ENCODE measurements around the gene RNF34. TPM values are rescaled to one million over a fixed set of nuclear protein-coding genes. Genes with fewer than 3 reads are reported as not detected.

RNF34 gene
- total RNA-seq, 1 experiment from 2014 or later: 79.5 TPM

- no TSS peak for BruUV-seq (replicated peaks)
- CTCF ChIA-PET: interaction anchor here (0.7 kb wide), 1 partner anchor 11 kb away, joined by 4 read pairs; no protein-coding TSS in a partner anchor
- no peaks in the 10 kb centered on the region for H3K27me3 Mint-ChIP-seq (ENCODE audit: unreplicated experiment)
- intact Hi-C loops (cut with micrococcal nuclease; ENCODE audit: unreplicated experiment): no loop called here
- H3K4me3 Mint-ChIP-seq (ENCODE audit: low read depth, unreplicated experiment): no peak overlapping the region
- peaks cover 93% of the 10 kb centered on the region for H3K36me3 Mint-ChIP-seq (ENCODE audit: insufficient read depth, unreplicated experiment)
- H3K9me3 Mint-ChIP-seq (ENCODE audit: low read depth, unreplicated experiment): no peaks in the 10 kb centered on the region
- no peak for TF ChIP-seq CTCF (IDR thresholded peaks at IDR 0.05; ENCODE audit: unreplicated experiment)
- no peak overlapping the region for H3K27ac Mint-ChIP-seq (ENCODE audit: unreplicated experiment)
- no peak for DNase-seq
- H3K4me1 Mint-ChIP-seq (ENCODE audit: low read depth, unreplicated experiment): no peaks in the 10 kb centered on the region
These were observed 31.0 kb downstream of the RNF34 start for GRCh38 chr12:121430833-121431415.

- Mint-ChIP-seq H3K4me3 (ENCODE audit: low read depth, unreplicated experiment) (no peak overlapping the region), H3K36me3 (ENCODE audit: insufficient read depth, unreplicated experiment) (peaks cover 73% of the 10 kb centered on the region), H3K9me3 (ENCODE audit: low read depth, unreplicated experiment) (peaks cover 7% of the 10 kb centered on the region), H3K4me1 (ENCODE audit: low read depth, unreplicated experiment) (no peaks in the 10 kb centered on the region), H3K27me3 (ENCODE audit: unreplicated experiment) (no peaks in the 10 kb centered on the region), H3K27ac (ENCODE audit: unreplicated experiment) (no peak overlapping the region)
- no peak for DNase-seq
- TF ChIP-seq CTCF (IDR thresholded peaks at IDR 0.05; ENCODE audit: unreplicated experiment): no peak
- CTCF ChIA-PET: interaction anchor here (1.6 kb wide), 1 partner anchor 10 kb away, joined by 5 read pairs; no protein-coding TSS in a partner anchor
- intact Hi-C loops (cut with micrococcal nuclease; ENCODE audit: unreplicated experiment): no loop called here
- no TSS peak for BruUV-seq (replicated peaks)
These were observed 33.0 kb downstream of the RNF34 start for GRCh38 chr12:121432740-121433480.

- no TSS peak for BruUV-seq (replicated peaks)
- intact Hi-C loops (cut with micrococcal nuclease; ENCODE audit: unreplicated experiment): no loop called here
- no peak overlapping the region for H3K4me3 Mint-ChIP-seq (ENCODE audit: low read depth, unreplicated experiment)
- H3K36me3 Mint-ChIP-seq (ENCODE audit: insufficient read depth, unreplicated experiment): peaks cover 68% of the 10 kb centered on the region
- H3K27me3 Mint-ChIP-seq (ENCODE audit: unreplicated experiment): no peaks in the 10 kb centered on the region
- no peaks in the 10 kb centered on the region for H3K4me1 Mint-ChIP-seq (ENCODE audit: low read depth, unreplicated experiment)
- no peak for DNase-seq
- no peak for TF ChIP-seq CTCF (IDR thresholded peaks at IDR 0.05; ENCODE audit: unreplicated experiment)
- peak overlapping the region; percentile 2 for H3K27ac Mint-ChIP-seq (ENCODE audit: unreplicated experiment)
- CTCF ChIA-PET: interaction anchor here (1.2 kb wide), 1 partner anchor 372 kb away, joined by 4 read pairs; no protein-coding TSS in a partner anchor
- peaks cover 7% of the 10 kb centered on the region for H3K9me3 Mint-ChIP-seq (ENCODE audit: low read depth, unreplicated experiment)
These were observed 36.8 kb downstream of the RNF34 start for GRCh38 chr12:121436706-121437105.

- peaks cover 7% of the 10 kb centered on the region for H3K9me3 Mint-ChIP-seq (ENCODE audit: low read depth, unreplicated experiment)
These were observed 39.0 kb downstream of the RNF34 start for GRCh38 chr12:121438905-121439304.

More at GRCh38 chr12:121438905-121439304, 39.0 kb downstream of the RNF34 start:
- Mint-ChIP-seq H3K4me1 (ENCODE audit: low read depth, unreplicated experiment) (no peaks in the 10 kb centered on the region), H3K36me3 (ENCODE audit: insufficient read depth, unreplicated experiment) (peaks cover 60% of the 10 kb centered on the region), H3K27ac (ENCODE audit: unreplicated experiment) (no peak overlapping the region), H3K27me3 (ENCODE audit: unreplicated experiment) (no peaks in the 10 kb centered on the region), H3K4me3 (ENCODE audit: low read depth, unreplicated experiment) (no peak overlapping the region)
- DNase-seq: no peak
- BruUV-seq (replicated peaks): no TSS peak
- CTCF ChIA-PET: no interaction called here
- intact Hi-C loops (cut with micrococcal nuclease; ENCODE audit: unreplicated experiment): no loop called here
- no peak for TF ChIP-seq CTCF (IDR thresholded peaks at IDR 0.05; ENCODE audit: unreplicated experiment)

Measured in Calu3 (cell line).